ENCODE measurements around the gene KCNC3.
"Not testable (repeated sequence)": the region's sequence is repeated elsewhere in the genome, so short reads cannot be mapped to it uniquely, and the experiment has no call there.

Gene KCNC3

DNA sequence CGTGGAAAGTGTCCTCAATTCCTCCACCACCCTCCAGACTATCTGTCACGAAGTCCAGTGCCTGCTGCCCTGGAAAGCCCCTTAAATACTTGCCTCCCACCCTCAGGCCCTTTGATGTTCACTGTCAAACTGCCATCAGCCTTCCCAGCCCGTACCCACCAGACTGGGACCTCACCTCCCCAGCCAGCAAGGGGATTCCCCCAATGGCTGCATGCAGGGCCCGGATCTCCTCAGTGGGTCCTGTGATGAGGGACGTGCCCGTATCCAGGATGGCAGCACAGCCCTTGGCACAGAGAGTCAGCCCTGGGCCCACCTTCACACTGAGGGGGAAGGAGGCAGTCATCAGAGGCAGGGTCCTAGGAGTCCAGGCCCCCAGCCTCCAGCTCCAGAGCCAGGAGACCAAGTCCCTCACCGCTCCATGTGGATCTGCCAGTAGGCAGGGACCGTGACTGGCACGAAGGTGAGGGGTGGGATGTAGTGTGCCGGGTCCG, 30.2 kb upstream of the KCNC3 start:
- no peak for TF ChIP-seq ZFX (IDR thresholded peaks at IDR 0.05; ENCODE audit: borderline replicate concordance)
- TF ChIP-seq, protein P1, sequence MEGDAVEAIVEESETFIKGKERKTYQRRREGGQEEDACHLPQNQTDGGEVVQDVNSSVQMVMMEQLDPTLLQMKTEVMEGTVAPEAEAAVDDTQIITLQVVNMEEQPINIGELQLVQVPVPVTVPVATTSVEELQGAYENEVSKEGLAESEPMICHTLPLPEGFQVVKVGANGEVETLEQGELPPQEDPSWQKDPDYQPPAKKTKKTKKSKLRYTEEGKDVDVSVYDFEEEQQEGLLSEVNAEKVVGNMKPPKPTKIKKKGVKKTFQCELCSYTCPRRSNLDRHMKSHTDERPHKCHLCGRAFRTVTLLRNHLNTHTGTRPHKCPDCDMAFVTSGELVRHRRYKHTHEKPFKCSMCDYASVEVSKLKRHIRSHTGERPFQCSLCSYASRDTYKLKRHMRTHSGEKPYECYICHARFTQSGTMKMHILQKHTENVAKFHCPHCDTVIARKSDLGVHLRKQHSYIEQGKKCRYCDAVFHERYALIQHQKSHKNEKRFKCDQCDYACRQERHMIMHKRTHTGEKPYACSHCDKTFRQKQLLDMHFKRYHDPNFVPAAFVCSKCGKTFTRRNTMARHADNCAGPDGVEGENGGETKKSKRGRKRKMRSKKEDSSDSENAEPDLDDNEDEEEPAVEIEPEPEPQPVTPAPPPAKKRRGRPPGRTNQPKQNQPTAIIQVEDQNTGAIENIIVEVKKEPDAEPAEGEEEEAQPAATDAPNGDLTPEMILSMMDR (IDR thresholded peaks at IDR 0.05): no peak
- H3K27ac ChIP-seq: no peak overlapping the region

DNA sequence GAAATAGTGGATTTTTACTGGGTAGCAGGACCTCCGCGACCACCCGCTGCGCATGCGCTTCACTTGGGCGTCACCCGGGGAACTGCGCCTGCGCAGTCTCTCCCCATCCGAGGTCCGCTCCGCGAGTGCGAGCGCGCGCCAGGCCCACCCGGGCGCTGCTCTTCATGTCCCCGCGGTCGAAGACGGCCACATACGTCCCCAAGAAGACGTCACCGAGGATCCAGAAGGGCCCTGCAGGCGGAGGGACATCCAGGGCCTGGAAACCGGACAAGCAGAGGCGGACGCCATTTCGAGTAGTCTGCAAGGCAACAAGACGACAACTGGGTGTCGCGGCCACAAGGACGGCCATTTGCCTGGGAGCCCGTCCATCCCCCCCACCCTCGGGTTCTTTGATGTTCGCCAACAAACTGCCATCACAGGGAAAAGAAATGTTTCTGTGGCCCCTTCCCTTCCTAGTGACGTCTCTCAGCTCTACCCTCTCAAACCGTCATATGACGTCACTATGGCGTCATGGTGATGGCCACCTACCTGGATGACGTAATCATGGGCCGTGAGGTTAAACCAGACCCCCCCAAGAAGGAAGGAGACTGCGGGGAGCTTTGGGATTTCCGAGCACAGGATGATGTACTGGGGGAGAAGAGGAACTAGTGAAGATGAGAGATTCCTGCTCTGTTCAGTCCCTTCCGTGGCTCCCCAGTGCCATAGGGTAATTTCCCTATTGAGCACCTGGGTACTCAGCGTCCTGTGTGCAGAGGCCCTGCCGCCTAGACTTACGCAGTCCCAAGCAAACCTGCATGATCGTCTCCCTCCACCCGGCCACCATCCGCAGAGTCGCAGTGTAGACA, 29.5 kb upstream of the KCNC3 start:
- no peak for TF ChIP-seq ZFX (IDR thresholded peaks at IDR 0.05; ENCODE audit: borderline replicate concordance)
- TF ChIP-seq, protein P1 (IDR thresholded peaks at IDR 0.05): no peak
- H3K27ac ChIP-seq: peak overlapping the region; percentile 78

DNA sequence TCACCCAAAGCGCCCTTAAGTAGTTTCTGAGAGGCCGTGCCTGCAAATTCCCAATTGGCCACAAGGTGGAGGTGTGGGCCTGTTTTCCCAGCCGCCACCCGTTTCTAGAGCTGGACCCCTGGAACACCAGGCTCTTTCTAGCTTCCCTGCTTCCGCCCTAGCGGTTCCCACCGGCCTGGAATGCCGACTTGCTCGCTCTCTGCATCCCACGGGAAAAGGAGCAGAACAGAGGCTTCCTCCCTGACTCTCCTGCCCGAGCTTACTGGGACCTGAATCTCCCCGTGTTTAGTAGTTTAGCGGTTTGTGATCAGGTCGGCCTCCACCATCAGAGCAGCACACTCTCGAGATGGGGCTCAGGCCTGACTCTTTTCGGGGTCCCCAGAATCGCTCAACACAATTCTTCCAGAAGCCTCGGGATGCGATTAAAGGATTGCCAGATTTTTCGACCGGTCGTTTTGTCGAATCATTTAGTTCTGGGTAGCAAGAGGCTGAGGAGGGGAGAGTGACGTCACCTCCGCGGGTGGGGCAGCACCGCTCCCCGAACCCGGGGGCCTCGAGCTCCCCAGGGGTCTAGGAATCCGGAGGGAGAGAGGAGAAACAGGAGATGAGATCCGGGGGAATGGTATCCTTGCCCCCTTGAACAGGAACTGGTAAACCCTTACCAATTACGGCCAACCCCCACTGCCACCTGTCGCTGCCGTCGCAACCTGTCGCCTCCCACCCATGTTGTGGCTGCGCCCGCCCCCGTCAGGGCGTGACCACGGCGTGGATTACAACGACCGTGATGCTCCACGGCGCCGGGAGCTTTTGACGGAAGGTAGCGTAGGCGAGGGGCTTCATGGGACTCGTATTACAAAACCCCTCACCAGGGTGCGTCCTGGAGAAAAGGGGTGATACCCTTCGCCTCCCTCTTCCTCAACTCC, 28.3 kb upstream of the KCNC3 start:
- peak overlapping the region; percentile 78 for H3K27ac ChIP-seq
- no peak for TF ChIP-seq ZFX (IDR thresholded peaks at IDR 0.05; ENCODE audit: borderline replicate concordance)
- TF ChIP-seq, protein P1 (IDR thresholded peaks at IDR 0.05): peak; percentile 92

DNA sequence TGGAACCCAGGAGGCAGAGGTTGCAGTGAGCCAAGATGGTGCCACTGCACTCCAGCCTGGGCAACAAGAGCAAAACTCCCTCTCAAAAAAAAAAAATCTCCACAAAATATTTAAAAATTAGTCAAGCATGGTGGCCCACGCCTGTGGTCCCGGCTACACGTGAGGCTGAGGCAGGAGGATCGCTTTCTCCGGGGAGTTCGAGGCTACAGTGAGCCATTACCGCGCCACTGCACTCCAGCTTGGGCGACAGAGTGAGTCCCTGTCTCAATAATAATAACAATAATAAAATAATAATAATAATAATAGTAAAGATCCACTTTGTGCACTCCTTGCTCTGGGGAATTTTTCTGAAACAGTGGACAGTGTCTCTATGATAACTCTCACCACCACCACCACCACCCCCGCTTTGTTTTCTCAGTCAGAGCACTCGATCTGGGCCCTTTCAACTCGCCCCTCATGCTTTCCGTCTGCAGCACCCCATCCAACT, 27.6 kb upstream of the KCNC3 start:
- H3K27ac ChIP-seq: peak overlapping the region; percentile 78
- TF ChIP-seq, protein P1 (IDR thresholded peaks at IDR 0.05): no peak
- no peak for TF ChIP-seq ZFX (IDR thresholded peaks at IDR 0.05; ENCODE audit: borderline replicate concordance)

DNA sequence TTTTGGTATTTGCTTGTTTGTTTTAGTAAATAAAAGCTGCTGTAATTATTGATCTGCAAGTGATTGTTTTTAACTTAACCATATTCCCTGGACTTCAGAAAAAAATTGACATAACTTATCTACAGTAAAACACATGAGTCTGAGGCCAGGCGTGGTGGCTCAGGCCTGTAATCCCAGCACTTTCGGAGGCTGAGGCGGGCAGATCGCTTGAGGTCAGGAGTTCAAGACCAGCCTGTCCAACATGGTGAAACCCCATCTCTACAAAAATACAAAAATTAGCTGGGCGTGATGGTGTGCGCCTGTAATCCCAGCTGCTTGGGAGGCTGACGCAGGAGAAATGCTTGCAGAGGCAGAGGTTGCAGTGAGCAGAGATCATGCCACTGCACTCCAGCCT, 24.3 kb upstream of the KCNC3 start:
- not testable (repeated sequence) for H3K27ac ChIP-seq

DNA sequence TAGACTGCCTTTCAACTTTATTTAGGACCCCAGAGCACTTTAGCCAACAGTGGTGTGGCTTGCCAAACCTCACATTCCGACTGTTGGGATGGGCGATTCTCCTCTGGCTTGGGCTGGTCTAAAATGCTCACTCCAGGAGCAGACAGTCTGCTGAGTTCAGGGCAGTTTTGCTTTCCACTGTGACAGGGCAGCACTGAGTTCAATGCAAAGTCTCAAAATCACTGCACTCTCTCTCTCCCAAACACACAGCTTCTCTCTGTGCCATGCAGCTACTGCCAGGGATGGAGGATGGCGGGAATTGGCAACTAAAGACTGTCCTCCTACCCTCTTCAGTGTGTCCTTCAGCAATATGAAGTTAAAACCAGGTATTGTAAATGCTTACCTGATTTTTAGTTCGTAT, 23.1 kb upstream of the KCNC3 start:
- TF ChIP-seq ZFX (IDR thresholded peaks at IDR 0.05; ENCODE audit: borderline replicate concordance): no peak
- TF ChIP-seq, protein P1 (IDR thresholded peaks at IDR 0.05): no peak
- no peak overlapping the region for H3K27ac ChIP-seq

DNA sequence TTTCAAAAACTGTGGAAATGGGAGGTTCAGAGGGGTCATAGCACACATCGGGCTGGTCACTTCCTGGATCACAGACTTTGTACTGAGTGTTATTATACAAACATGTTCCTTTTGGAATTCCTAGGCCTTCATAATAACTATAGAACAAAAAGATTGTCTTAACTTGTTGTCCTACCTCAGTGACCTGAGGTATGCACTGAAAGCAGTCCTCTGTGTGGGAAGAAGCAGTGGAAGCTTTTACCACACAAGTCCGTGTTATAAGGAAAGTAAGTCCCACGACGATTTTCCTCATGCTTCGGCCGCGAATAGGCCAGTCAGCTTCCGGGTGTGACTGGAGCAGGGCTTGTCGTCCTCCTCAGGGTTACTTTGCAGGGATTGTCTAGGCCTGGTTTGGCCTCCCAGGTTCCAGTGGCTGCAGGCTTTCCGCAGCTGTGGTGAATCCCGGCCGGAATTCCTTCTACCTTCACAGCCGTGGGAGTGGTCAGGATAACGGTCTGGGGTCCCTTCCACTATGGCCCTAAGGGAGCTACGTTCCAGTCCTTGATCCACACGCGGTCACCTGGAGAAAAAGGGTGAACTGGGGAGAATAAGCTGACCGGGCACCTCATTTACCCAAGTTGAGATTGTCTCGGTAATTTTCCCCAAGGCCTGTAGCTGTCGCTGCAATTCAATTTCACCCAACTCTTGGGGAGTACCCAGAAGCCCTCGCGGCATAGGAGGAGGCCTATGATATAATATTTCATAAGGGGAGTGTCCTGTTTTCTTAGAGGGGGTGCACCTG, 20.3 kb upstream of the KCNC3 start:
- TF ChIP-seq, protein P1 (IDR thresholded peaks at IDR 0.05): no peak
- TF ChIP-seq ZFX (IDR thresholded peaks at IDR 0.05; ENCODE audit: borderline replicate concordance): no peak
- no peak overlapping the region for H3K27ac ChIP-seq

DNA sequence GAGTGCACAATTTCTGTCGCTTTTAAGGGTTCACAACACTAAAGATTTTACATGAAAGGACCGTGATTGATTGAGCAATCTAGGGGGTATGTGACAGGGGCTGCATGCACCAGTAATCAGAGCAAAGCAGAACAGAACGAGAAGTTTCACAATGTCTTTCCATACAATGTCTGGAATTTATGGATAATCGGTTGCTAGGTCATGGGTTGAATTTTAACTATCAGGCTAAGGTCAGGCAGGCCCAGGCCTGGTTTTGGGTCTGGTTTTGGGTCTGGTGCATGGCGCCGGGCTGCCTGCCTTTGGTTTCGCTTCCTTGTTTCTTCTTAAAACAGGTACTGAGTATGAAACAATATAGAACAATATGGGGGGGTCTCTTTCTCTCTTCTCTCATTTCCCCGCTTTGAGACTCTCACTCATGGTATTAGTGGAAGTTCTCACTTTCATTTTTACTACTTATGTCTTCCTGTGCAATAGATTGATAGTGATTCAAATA, 18.0 kb upstream of the KCNC3 start:
- not testable (repeated sequence) for H3K27ac ChIP-seq
